SIG-M5 (cell line): ENCODE data around the gene MYH4.

Source experiments
- DNase-seq: peaks from one replicate; lab custom pipeline; 2025; lab: John Stamatoyannopoulos, UW

The MYH4 gene

DNA sequence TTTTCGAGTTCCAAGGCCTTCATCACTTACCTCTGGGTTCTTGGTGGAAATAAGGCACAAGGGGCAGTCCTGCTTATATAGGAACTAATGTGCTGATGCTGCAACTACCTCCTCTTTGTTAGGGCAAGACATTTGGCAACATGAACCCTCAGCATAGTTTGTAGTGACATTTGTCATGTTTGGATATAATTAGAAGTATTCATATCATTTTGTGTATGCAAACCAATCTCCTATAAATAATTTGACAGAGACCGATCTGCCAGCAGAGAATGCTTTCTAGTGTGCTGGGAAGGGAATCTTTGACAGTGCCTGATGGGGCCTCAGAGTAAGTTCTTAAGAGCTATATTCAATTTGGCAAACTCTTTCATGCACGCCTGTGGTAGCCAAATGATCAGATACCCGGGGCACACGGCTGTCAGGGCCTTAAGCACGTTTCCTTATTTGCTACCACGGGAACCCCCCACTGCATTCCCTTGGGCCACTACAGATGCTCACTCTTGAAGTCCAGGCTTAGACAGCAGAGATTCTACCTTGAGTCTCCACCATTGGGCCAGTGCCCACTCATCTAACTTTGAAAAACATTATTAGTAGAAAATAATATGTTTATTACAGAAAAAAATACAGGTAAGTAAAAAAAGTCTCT is 47.3 kb downstream of the MYH4 start, which contains the start of gene MYH8:
TSS of gene MYH8 (minus strand) at position 51 of the 643 bp plus-strand sequence. CDS start 1,723 bp downstream, outside the sequence.
- DNase-seq = no peak

GRCh38 chr17:10421211-10421610 is 48.1 kb downstream of the MYH4 start:
- DNase-seq = no peak

GRCh38 chr17:10420811-10421210 is 48.5 kb downstream of the MYH4 start:
- no peak for DNase-seq

DNA sequence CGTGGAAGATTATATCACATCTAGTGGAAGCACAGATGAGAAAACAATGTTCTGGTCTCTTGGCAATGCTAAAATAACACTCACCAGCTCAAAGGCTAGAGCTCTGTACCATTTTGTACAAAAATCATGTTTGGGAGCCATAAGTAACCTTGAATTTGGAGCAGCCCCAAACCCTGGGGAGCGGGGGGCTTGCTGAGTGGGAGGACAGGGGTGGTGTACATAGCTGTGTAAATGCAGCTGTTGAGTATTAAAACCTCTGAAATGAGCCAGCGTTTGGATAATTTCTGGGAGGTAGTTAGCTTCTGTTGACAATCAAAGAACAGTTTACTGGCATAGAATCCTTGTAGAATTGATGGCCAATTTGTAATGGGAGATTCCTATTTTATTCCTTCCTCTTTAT is 51.9 kb downstream of the MYH4 start:
- DNase-seq = no peak

GRCh38 chr17:10415161-10415560 is 54.2 kb downstream of the MYH4 start:
- no peak for DNase-seq

DNA sequence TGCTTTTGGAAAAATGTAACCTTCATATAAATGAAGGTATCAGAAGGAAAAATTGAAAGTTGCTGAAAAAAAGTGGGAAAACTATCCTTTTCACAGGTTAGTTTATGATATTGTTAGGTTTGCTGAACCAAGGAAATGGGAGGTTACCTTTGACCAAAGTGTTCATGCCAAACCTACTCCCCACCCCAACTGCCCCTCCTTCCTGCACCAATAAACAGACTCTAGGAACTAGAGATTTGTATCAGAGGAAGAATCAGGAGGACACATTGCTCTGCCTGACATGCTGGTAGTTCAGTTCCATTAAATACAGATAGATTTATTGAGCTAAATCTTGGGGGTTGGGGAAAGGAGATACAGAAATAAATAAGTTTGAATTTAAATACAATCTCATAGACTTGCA is 65.8 kb downstream of the MYH4 start:
- DNase-seq = no peak

- no peak for DNase-seq
Observed at GRCh38 chr17:10398352-10398751, 71.0 kb downstream of the MYH4 start.

- no peak for DNase-seq
Observed at GRCh38 chr17:10396524-10397163, 72.7 kb downstream of the MYH4 start.

GRCh38 chr17:10394201-10394887 is 75.0 kb downstream of the MYH4 start:
- DNase-seq = no peak
